CD4-positive, alpha-beta memory T cell (primary cell): ENCODE measurements around the gene MMD. TPM values are rescaled to one million over a fixed set of nuclear protein-coding genes. Genes with fewer than 3 reads are reported as not detected.
A peak's percentile ranks its signal among the peaks of the same experiment; 100 is the strongest.
"Not testable (repeated sequence)": the region's sequence is repeated elsewhere in the genome, so short reads cannot be mapped to it uniquely, and the experiment has no call there.

Experiments used
- CTCF ChIA-PET: fragments of 350-600 bp; sonication (Branson Sonifier 250); formaldehyde crosslinking; loops from one replicate; lab custom pipeline; 2021; ENCODE audit warnings: inconsistent platforms; ENCODE audit not compliant: partially characterized antibody; lab: Charles Lee
- POLR2A ChIA-PET: fragments of 350-600 bp; sonication (Branson Sonifier 250); formaldehyde crosslinking; loops from one replicate; lab custom pipeline; 2021; ENCODE audit not compliant: partially characterized antibody; lab: Charles Lee
- DNase-seq, 5 donors: peaks; one replicate each; pipeline versions ENCODE4 v3.0.0 to v3.0.0-alpha.2; 2020 to 2022; ENCODE audit warnings: mixed read lengths in 1 of 5
- H3K27ac ChIP-seq: one replicate; pipeline ENCODE4 v1.7.0; 2013; ENCODE audit warnings: low read depth, low read length
- H3K27me3 ChIP-seq: 2 replicates; pipeline ENCODE4 v1.7.0; 2013; ENCODE audit warnings: mild to moderate bottlenecking, low read length, moderate library complexity; ENCODE audit not compliant: insufficient read depth
- H3K36me3 ChIP-seq: 2 replicates; pipeline ENCODE4 v1.7.0; 2013; ENCODE audit warnings: mild to moderate bottlenecking, low read length, moderate library complexity; ENCODE audit not compliant: insufficient read depth
- H3K4me1 ChIP-seq: 2 replicates; pipeline ENCODE4 v1.7.0; 2013; ENCODE audit warnings: mild to moderate bottlenecking, low read length, moderate library complexity; ENCODE audit not compliant: insufficient read depth
- H3K4me3 ChIP-seq, 2 donors: one replicate each; pipeline ENCODE4 v1.7.0; 2013; ENCODE audit warnings: low read length in 2 of 2, mild to moderate bottlenecking in 1 of 2
- H3K9me3 ChIP-seq, 2 donors: one replicate each; pipeline ENCODE4 v1.7.0; 2013; ENCODE audit warnings: low read length in 2 of 2, control low read depth in 1 of 2; ENCODE audit not compliant: control insufficient read depth in 1 of 2
- H3K27ac Mint-ChIP-seq, 7 donors: one replicate each; pipeline ENCODE4 v1.8.0; 2020 to 2021; ENCODE audit warnings: mixed read lengths in 7 of 7, mild to moderate bottlenecking in 6 of 7, inconsistent platforms in 3 of 7, moderate library complexity in 3 of 7
- H3K27me3 Mint-ChIP-seq, 2 donors: one replicate each; pipeline ENCODE4 v1.8.0; 2020 to 2021; ENCODE audit warnings: mixed read lengths in 2 of 2
- H3K36me3 Mint-ChIP-seq, 2 donors: one replicate each; pipeline ENCODE4 v1.8.0; 2020 to 2021; ENCODE audit warnings: mixed read lengths in 2 of 2, inconsistent platforms in 1 of 2, mild to moderate bottlenecking in 1 of 2
- H3K4me1 Mint-ChIP-seq, 4 donors: one replicate each; pipeline ENCODE4 v1.8.0; 2020 to 2021; ENCODE audit warnings: mixed read lengths in 4 of 4, mild to moderate bottlenecking in 1 of 4
- H3K4me3 Mint-ChIP-seq, 8 donors: one replicate each; pipeline ENCODE4 v1.8.0; 2020 to 2021; ENCODE audit warnings: mixed read lengths in 8 of 8, mild to moderate bottlenecking in 7 of 8, moderate library complexity in 6 of 8, inconsistent platforms in 3 of 8
- H3K9me3 Mint-ChIP-seq, 8 donors: one replicate each; pipeline ENCODE4 v1.8.0; 2020 to 2021; ENCODE audit warnings: mixed read lengths in 8 of 8, mild to moderate bottlenecking in 5 of 8, inconsistent platforms in 3 of 8, moderate library complexity in 1 of 8
- intact Hi-C: fragments of 100-400 bp; cut with micrococcal nuclease; formaldehyde crosslinking; loops from one replicate; pipeline ENCODE4 v1.15.1; 2023
- polyA plus RNA-seq, 2 donors: library from polyadenylated mRNA; unstranded; fragments of 300-500 nt; fragmentation: Illumina TruSeq; gene quantifications; one replicate each; pipeline ENCODE4 v1.2.3, GENCODE V29; 2021
- total RNA-seq, 2 experiments: library from RNA; stranded (reverse); gene quantifications; one replicate each; pipeline ENCODE4 v1.2.3, GENCODE V29; 2021

MMD gene
- total and polyA plus RNA-seq, 4 experiments from 2014 or later: 4.2 to 20.0 (median 9.2) TPM

DNA sequence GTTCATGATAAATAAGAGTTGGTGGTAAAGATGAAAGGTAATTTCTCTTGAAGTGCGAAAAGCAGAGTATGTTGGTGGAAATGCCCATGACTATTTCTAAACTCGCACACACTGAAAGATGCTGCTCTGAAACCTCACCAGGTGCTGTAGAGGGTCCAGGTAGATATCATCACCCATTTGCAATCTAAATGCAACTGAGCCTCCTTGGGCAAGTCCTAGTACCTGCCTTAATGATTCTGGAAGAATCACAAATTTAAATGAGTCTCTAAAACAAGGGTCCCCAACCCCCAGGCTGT lies 5.9 kb upstream of the MMD start:
- Mint-ChIP-seq H3K9me3 (no peaks in the 10 kb centered on the region), H3K4me1 (peaks cover 4 to 6% (median 5%) of the 10 kb centered on the region in 4 donors), H3K4me3 (no peak overlapping the region), H3K27ac (no peak overlapping the region), H3K27me3 (peaks cover 20 to 22% of the 10 kb centered on the region in 2 donors), H3K36me3 (no peaks in the 10 kb centered on the region)
- intact Hi-C loops: loop anchor here (10.0 kb wide), 1 partner anchor 147 kb away; no protein-coding TSS in a partner anchor
- Histone ChIP-seq H3K4me1 (peaks cover 3% of the 10 kb centered on the region), H3K27me3 (peaks cover 12% of the 10 kb centered on the region), H3K36me3 (no peaks in the 10 kb centered on the region), H3K4me3 (no peak overlapping the region), H3K27ac (no peak overlapping the region), H3K9me3 (no peaks in the 10 kb centered on the region)
- no peak for DNase-seq
- POLR2A ChIA-PET: no interaction called here
- CTCF ChIA-PET: no interaction called here

DNA sequence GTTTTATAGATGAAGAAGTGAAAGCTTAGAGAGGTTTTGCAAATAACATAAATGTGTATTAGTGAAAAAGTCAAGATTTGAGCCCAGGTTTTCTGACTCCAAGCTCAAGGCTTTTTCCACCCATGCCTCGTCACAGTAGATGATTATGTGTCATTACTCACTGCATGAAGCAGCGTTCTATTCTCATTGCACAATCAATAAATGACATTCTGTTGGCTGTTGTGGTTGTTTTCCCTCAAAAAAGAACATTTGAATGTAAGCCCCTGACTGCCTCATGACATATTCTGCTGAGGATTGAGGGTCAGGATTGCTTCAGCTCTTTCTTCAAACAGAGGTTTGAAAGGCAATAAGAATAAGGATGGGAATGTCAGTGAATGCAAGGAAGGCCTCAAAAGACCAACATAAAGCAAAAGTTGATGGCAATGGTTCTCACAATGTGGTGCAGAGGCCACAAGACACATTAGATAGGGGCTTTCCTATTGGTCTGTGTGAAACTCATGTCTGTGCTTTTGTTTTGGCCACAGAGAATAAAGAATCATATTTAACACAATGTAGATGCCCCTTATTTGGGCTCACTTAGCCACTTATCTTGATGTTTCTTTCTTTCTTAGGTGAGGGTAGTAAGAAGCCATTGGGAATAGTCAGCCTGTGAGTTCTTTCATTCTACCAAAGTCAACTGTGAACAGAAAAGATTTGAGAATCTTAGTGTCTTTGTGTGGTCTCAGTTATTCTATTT lies 5.4 kb upstream of the MMD start:
- no peak overlapping the region for H3K27ac ChIP-seq
- H3K36me3 ChIP-seq: no peaks in the 10 kb centered on the region
- H3K4me1 ChIP-seq: no peaks in the 10 kb centered on the region
- ChIA-PET CTCF (no interaction called here), POLR2A (no interaction called here)
- intact Hi-C loops: loop anchor here (10.0 kb wide), 1 partner anchor 148 kb away; no protein-coding TSS in a partner anchor
- Mint-ChIP-seq H3K27ac (no peak overlapping the region), H3K9me3 (no peaks in the 10 kb centered on the region), H3K27me3 (peaks cover 20 to 24% of the 10 kb centered on the region in 2 donors), H3K4me1 (peaks cover 3% of the 10 kb centered on the region in 4 donors), H3K4me3 (no peak overlapping the region), H3K36me3 (no peaks in the 10 kb centered on the region)
- H3K27me3 ChIP-seq: peaks cover 12% of the 10 kb centered on the region
- DNase-seq: no peak
- no peaks in the 10 kb centered on the region for H3K9me3 ChIP-seq
- H3K4me3 ChIP-seq: no peak overlapping the region

DNA sequence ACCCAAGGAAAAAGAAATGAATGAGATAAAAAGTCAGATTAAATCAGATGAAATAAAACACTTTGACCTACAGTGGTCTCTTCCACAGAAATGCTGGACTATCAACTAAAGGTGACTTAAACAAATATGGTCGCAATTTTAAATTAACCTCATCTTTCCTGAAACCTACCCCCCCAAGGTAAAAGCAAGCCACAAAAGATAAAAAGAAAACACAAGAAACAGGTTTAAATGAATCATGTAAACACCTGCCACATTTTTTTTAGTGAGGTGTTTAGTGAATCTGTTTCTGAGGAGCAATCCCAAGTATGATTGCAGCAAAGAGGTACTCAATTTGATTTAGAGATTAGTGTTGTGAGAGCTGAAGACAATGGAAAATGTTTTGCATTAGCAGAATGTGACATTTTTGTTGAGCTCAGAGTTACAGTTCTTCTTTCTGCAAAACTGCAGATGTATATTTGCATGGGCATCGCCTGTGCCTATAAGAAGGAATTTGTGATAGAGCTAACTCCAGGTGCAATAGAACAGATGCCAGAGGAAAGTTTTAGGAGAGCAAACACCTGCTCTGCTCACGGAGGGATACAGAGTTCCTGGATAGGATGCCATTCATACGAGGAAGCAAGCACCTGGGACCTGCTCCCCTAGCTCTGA lies 3.4 kb upstream of the MMD start:
- Histone ChIP-seq H3K27me3 (peaks cover 12% of the 10 kb centered on the region), H3K9me3 (no peaks in the 10 kb centered on the region), H3K4me3 (no peak overlapping the region), H3K4me1 (peaks cover 7% of the 10 kb centered on the region), H3K36me3 (no peaks in the 10 kb centered on the region), H3K27ac (no peak overlapping the region)
- H3K9me3 Mint-ChIP-seq: no peaks in the 10 kb centered on the region
- H3K4me3 Mint-ChIP-seq: no peak overlapping the region
- intact Hi-C loops: loop anchor here (10.0 kb wide), 1 partner anchor 150 kb away; no protein-coding TSS in a partner anchor
- ChIA-PET CTCF (no interaction called here), POLR2A (no interaction called here)
- no peak for DNase-seq
- H3K4me1 Mint-ChIP-seq: peaks cover 7 to 14% (median 9%) of the 10 kb centered on the region in 4 donors
- peaks cover 20 to 24% of the 10 kb centered on the region in 2 donors for H3K27me3 Mint-ChIP-seq
- H3K27ac Mint-ChIP-seq: no peak overlapping the region
- peaks cover 0 to 10% of the 10 kb centered on the region in 2 donors for H3K36me3 Mint-ChIP-seq

DNA sequence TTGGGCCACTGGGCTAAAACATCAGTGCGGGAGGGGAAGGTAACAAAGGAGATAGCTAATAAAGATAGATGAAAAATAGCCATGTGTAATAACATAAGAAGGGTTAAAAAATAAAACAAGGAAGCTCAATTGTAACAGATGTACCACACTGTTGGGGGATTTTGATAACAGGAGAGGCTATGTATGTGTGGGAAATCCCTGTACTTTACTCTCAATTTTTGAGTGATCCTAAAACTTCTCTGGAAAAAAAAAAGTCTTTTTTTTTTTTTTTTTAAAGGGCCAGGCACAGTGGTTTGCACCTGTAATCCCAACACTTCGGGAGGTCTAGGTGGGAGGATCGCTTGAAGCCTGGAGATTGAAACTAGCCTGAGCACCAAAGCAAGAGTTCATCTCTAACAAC lies 1.9 kb upstream of the MMD start:
- Mint-ChIP-seq H3K4me1 (peaks cover 20 to 29% (median 23%) of the 10 kb centered on the region in 4 donors), H3K27ac (peak overlapping the region in 1 of 7 donors; percentile 61), H3K36me3 (peaks cover 0 to 10% of the 10 kb centered on the region in 2 donors), H3K27me3 (peaks cover 20 to 23% of the 10 kb centered on the region in 2 donors), H3K4me3 (peak overlapping the region in 3 of 8 donors; percentile 10 to 66 (median 41)), H3K9me3 (no peaks in the 10 kb centered on the region)
- CTCF ChIA-PET: no interaction called here
- Histone ChIP-seq H3K4me3 (no peak overlapping the region), H3K4me1 (peaks cover 20% of the 10 kb centered on the region), H3K27ac (no peak overlapping the region), H3K9me3 (no peaks in the 10 kb centered on the region), H3K27me3 (peaks cover 12% of the 10 kb centered on the region), H3K36me3 (no peaks in the 10 kb centered on the region)
- no peak for DNase-seq
- POLR2A ChIA-PET: no interaction called here
- intact Hi-C loops: loop anchor here (2.0 to 10.0 kb wide), 3 partner anchors 151 to 187 kb away; partner anchors contain the start of gene HLF

DNA sequence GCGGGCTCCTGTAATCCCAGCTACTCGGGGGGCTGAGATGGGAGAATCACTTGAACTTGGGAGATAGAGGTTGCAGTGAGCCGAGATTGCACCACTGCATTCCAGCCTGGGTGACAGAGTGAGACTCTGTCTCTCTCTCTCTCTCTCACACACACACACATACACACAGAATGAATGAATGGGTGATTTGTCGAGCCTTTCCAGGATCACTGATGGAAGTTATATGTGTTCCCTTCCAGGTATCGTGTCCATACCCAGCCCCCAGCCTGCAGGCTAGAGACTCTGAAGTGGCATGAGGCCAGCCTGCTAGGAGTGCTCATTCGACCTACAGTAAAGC lies 1.2 kb upstream of the MMD start:
- POLR2A ChIA-PET: not testable (repeated sequence)

DNA sequence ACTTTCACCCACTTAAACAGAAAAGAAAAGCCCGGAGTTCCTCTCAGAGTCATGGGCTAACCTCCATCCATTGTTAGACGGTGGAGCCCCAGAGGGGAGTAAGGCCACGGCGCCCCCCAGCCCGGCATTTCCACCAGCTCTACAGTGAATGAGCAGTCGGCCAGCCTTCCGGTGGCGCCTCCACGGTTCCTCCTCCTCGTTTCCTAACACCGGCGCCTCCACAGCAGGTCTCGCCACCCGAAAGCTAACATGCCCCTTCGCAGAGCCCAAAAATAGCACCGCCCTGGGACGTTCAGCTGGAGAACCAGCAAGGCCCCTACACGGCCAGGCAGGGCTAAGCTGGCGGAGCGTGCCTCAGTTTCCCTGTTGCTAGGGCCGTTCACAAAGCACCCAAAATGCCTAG lies 858 bp downstream of the MMD start:
- Histone ChIP-seq H3K36me3 (no peaks in the 10 kb centered on the region), H3K27me3 (peaks cover 12% of the 10 kb centered on the region), H3K27ac (peak overlapping the region; percentile 77), H3K4me3 (peak overlapping the region; percentile 80 to 81), H3K4me1 (peaks cover 20% of the 10 kb centered on the region), H3K9me3 (no peaks in the 10 kb centered on the region)
- Mint-ChIP-seq H3K4me1 (peaks cover 33 to 50% (median 37%) of the 10 kb centered on the region in 4 donors), H3K36me3 (peaks cover 0 to 10% of the 10 kb centered on the region in 2 donors), H3K4me3 (peak overlapping the region; percentile 87 to 96 (median 93)), H3K9me3 (no peaks in the 10 kb centered on the region), H3K27me3 (peaks cover 17 to 18% of the 10 kb centered on the region in 2 donors), H3K27ac (peak overlapping the region; percentile 81 to 97 (median 94))
- intact Hi-C loops: loop anchor here (2.0 to 10.0 kb wide), 2 partner anchors 94 to 154 kb away; no protein-coding TSS in a partner anchor
- POLR2A ChIA-PET: interaction anchor here (1.0 to 2.5 kb wide), 5 partner anchors 11 to 183 kb away, joined by 3 to 8 read pairs (median 6); no protein-coding TSS in a partner anchor
- DNase-seq: peak; percentile 18 to 52 (median 26)
- CTCF ChIA-PET: interaction anchor here (2.5 kb wide), 1 partner anchor 64 kb away, joined by 11 read pairs; no protein-coding TSS in a partner anchor

More for the DNA sequence above, 1.2 kb upstream of the MMD start:
- H3K36me3 Mint-ChIP-seq, H3K4me3 ChIP-seq, H3K27ac ChIP-seq, CTCF ChIA-PET, DNase-seq, H3K36me3 ChIP-seq, H3K9me3 ChIP-seq, H3K9me3 Mint-ChIP-seq: not testable (repeated sequence)
- peaks cover 24 to 34% (median 27%) of the 10 kb centered on the region in 4 donors for H3K4me1 Mint-ChIP-seq
- H3K4me3 Mint-ChIP-seq: peak overlapping the region in 5 of 8 donors; percentile 15 to 64 (median 46)
- H3K27ac Mint-ChIP-seq: peak overlapping the region in 2 of 7 donors; percentile 15 to 73
- intact Hi-C loops: loop anchor here (1.0 to 10.0 kb wide), 5 partner anchors 152 to 454 kb away; partner anchors contain the start of genes COX11, HLF and STXBP4
- Histone ChIP-seq H3K4me1 (peaks cover 20% of the 10 kb centered on the region), H3K27me3 (peaks cover 12% of the 10 kb centered on the region)
- H3K27me3 Mint-ChIP-seq: peaks cover 19 to 23% of the 10 kb centered on the region in 2 donors
